NCI-H526 (cell line): ENCODE measurements around the gene CCDC185.

Source experiments
- DNase-seq, 2 experiments: peaks; one replicate each; lab custom pipeline; 2025; lab: John Stamatoyannopoulos, UW

The CCDC185 gene

DNA sequence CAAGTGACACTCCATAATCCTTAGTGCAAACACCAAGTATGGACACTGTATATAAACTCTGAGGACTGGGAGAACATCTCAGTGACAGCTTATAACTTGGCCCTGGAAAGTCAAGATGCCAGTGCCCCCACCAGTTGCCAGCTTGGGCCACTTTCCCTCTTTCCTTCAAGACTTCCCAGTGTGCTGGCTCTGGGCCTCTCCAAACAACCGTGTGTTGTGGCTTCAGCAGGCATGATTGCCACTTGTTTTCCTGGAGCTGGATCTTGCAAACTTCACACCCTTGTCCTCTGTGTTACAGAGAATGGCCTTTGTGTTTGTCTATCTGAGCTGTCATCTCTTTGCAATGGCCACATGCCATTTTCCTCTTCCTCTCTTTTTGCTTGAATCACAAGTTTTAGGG is 37.0 kb downstream of the CCDC185 start:
- no peak for DNase-seq

- no peak for DNase-seq
Observed at GRCh38 chr1:223437151-223437550, 43.9 kb downstream of the CCDC185 start.

- DNase-seq = no peak
Observed at GRCh38 chr1:223443397-223443796, 50.2 kb downstream of the CCDC185 start.

GRCh38 chr1:223444411-223444810 is 51.2 kb downstream of the CCDC185 start:
- DNase-seq = no peak
